HCT116 (cell line): Measurements from ENCODE around the gene SLC6A12. TPM values are rescaled to one million over a fixed set of nuclear protein-coding genes. Genes with fewer than 3 reads are reported as not detected.

Source experiments
- ATAC-seq: fragments of 200-7000 bp; cut with Tn5 transposase; 2 replicates; pipeline ENCODE4 v1.9.1; 2020; ENCODE audit warnings: mild to moderate bottlenecking, moderate library complexity
- Bru-seq: library from RNA; stranded (reverse); fragments of 400-500 nt; gene quantifications from one replicate; lab custom pipeline; 2021; lab: Mats Ljungman, UMichigan
- BruChase-seq, 2 experiments: library from RNA; stranded (reverse); fragments of 400-500 nt; gene quantifications; one replicate each; lab custom pipeline; 2021; lab: Mats Ljungman, UMichigan
- BruUV-seq: library from RNA; stranded (reverse); fragments of 400-500 nt; replicated peaks from 2 replicates; lab custom pipeline; 2021; lab: Mats Ljungman, UMichigan
- CTCF ChIA-PET: fragments of 300-600 bp; sonication (Branson Sonifier 250); formaldehyde crosslinking; loops from one replicate; lab custom pipeline; 2021; ENCODE audit warnings: antibody characterized with exemption; lab: Charles Lee
- POLR2A ChIA-PET: fragments of 300-600, 350-600 bp; sonication (Branson Sonifier 250); formaldehyde crosslinking; loops from one replicate; lab custom pipeline; 2021; ENCODE audit warnings: antibody characterized with exemption; lab: Charles Lee
- RAD21 ChIA-PET, 2 experiments: fragments of 300-600 bp; sonication (Branson Sonifier 250); formaldehyde crosslinking; loops; one replicate each; lab custom pipeline; 2023; ENCODE audit warnings: low total read pairs in 2 of 2; ENCODE audit not compliant: uncharacterized antibody in 2 of 2, unreplicated experiment in 2 of 2, low non-redundant PET in 1 of 2; lab: Charles Lee
- DNase-seq: peaks from one replicate; pipeline ENCODE4 v3.0.0-alpha.2; 2010; ENCODE audit warnings: low read depth, low spot score
- H2AFZ ChIP-seq: fragments of 200-600 bp; shearing (Covaris generic), sonication (generic); 2 replicates; pipeline ENCODE4 v1.6.1; 2017; ENCODE audit warnings: low read depth, mixed run types, mixed read lengths, antibody characterized with exemption, low read length; ENCODE audit not compliant: poor library complexity, severe bottlenecking
- H3K27ac ChIP-seq: 2 replicates; pipeline ENCODE4 v1.5.1; 2012; ENCODE audit warnings: low read depth, low read length
- H3K27me3 ChIP-seq: fragments of 200-600 bp; sonication (generic); 2 replicates; pipeline ENCODE4 v1.6.1; 2016; ENCODE audit warnings: mixed run types, low read length, mixed read lengths; ENCODE audit not compliant: insufficient read depth
- H3K36me3 ChIP-seq, 2 experiments: fragments of 200-500 bp in 1 of 2; fragments of 200-600 bp in 1 of 2; sonication (Bioruptor generic) in 1 of 2; sonication (generic) in 1 of 2; 2 replicates each; pipeline versions ENCODE4 v1.5.1 to v1.6.1; 2014 to 2016; ENCODE audit warnings: low read length in 2 of 2, inconsistent platforms in 1 of 2, mixed read lengths in 1 of 2, mixed run types in 1 of 2; ENCODE audit not compliant: insufficient read depth in 2 of 2, control insufficient read depth in 1 of 2
- H3K4me1 ChIP-seq, 2 experiments: fragments of 200-600 bp in 1 of 2; sonication (generic) in 1 of 2; 2 replicates each; pipeline versions ENCODE4 v1.5.1 to v1.6.1; 2012 to 2017; ENCODE audit warnings: low read length in 2 of 2, inconsistent platforms in 1 of 2, mild to moderate bottlenecking in 1 of 2, mixed read lengths in 1 of 2, mixed run types in 1 of 2, moderate library complexity in 1 of 2; ENCODE audit not compliant: insufficient read depth in 2 of 2, control insufficient read depth in 1 of 2
- H3K4me2 ChIP-seq: fragments of 200-600 bp; sonication (generic); 2 replicates; pipeline ENCODE4 v1.6.1; 2017; ENCODE audit warnings: mixed run types, low read length, mixed read lengths
- H3K4me3 ChIP-seq, 2 experiments: fragments of 200-600 bp in 1 of 2; sonication (generic) in 1 of 2; replicated peaks in 1 of 2; 2 replicates each; pipeline ENCODE4 v1.5.1; 2011 to 2016; ENCODE audit warnings: low read length in 2 of 2, control low read depth in 1 of 2, low read depth in 1 of 2, mild to moderate bottlenecking in 1 of 2, mixed read lengths in 1 of 2, mixed run types in 1 of 2
- H3K79me2 ChIP-seq: fragments of 200-600 bp; sonication (generic); 2 replicates; pipeline ENCODE4 v1.6.1; 2017; ENCODE audit warnings: mild to moderate bottlenecking, mixed run types, low read length, moderate library complexity, mixed read lengths; ENCODE audit not compliant: insufficient read depth
- H3K9ac ChIP-seq: fragments of 200-600 bp; sonication (generic); 2 replicates; pipeline ENCODE4 v1.6.1; 2016; ENCODE audit warnings: low read length, mixed read lengths
- H3K9me2 ChIP-seq: fragments of 200-600 bp; sonication (generic), shearing (Covaris generic); 2 replicates; pipeline ENCODE4 v1.6.1; 2017; ENCODE audit warnings: mixed run types, mild to moderate bottlenecking, moderate library complexity; ENCODE audit not compliant: insufficient read depth
- H3K9me3 ChIP-seq, 2 experiments: fragments of 200-500 bp in 1 of 2; fragments of 200-600 bp in 1 of 2; sonication (Bioruptor generic) in 1 of 2; sonication (generic) in 1 of 2; 2 replicates each; pipeline ENCODE4 v1.6.1; 2014 to 2017; ENCODE audit warnings: low read length in 2 of 2, mixed read lengths in 2 of 2, inconsistent platforms in 1 of 2, low read depth in 1 of 2, mild to moderate bottlenecking in 1 of 2, mixed run types in 1 of 2, moderate library complexity in 1 of 2; ENCODE audit not compliant: control insufficient read depth in 1 of 2, insufficient read depth in 1 of 2
- H4K20me1 ChIP-seq: fragments of 200-600 bp; sonication (generic), shearing (Covaris generic); 2 replicates; pipeline ENCODE4 v1.6.1; 2017; ENCODE audit warnings: mixed run types, mild to moderate bottlenecking, moderate library complexity; ENCODE audit not compliant: insufficient read depth
- CBX3 ChIP-seq: IDR thresholded peaks from 2 replicates; pipeline ENCODE4 v1.6.1; 2012; ENCODE audit warnings: low read depth
- CEBPB ChIP-seq: IDR thresholded peaks from 2 replicates; pipeline ENCODE4 v1.6.1; 2012; ENCODE audit warnings: low read depth
- ELF1 ChIP-seq: IDR thresholded peaks from 2 replicates; pipeline ENCODE4 v1.6.1; 2012; ENCODE audit warnings: low read depth, borderline replicate concordance
- EZH2 ChIP-seq: fragments of 200-600 bp; sonication (generic); IDR thresholded peaks from 2 replicates; pipeline ENCODE4 v1.6.1; 2017; ENCODE audit warnings: antibody characterized with exemption, mixed run types
- EZH2phosphoT487 ChIP-seq: fragments of 200-600 bp; IDR thresholded peaks from 2 replicates; pipeline ENCODE4 v1.6.1; 2018; ENCODE audit warnings: antibody characterized with exemption, borderline replicate concordance
- FOSL1 ChIP-seq: IDR thresholded peaks from 2 replicates; pipeline ENCODE4 v1.6.1; 2012; ENCODE audit warnings: low read depth
- POLR2A ChIP-seq: IDR thresholded peaks from 2 replicates; pipeline ENCODE4 v1.7.0; 2011; ENCODE audit warnings: borderline replicate concordance; ENCODE audit not compliant: insufficient read depth, insufficient read length; ENCODE audit errors: extremely low read depth
- POLR2AphosphoS5 ChIP-seq: IDR thresholded peaks from 2 replicates; pipeline ENCODE4 v1.6.1; 2011; ENCODE audit warnings: mild to moderate bottlenecking, low read depth, low read length, moderate library complexity
- SIN3A ChIP-seq: IDR thresholded peaks from 2 replicates; pipeline ENCODE4 v1.6.1; 2012; ENCODE audit warnings: low read depth
- SP1 ChIP-seq: IDR thresholded peaks from 2 replicates; pipeline ENCODE4 v1.6.1; 2012; ENCODE audit warnings: low read depth
- TCF7L2 ChIP-seq: IDR thresholded peaks from 2 replicates; pipeline ENCODE4 v1.7.0; 2011; ENCODE audit warnings: borderline replicate concordance, inconsistent platforms; ENCODE audit not compliant: insufficient read depth, insufficient read length; ENCODE audit errors: extremely low read depth
- YY1 ChIP-seq: IDR thresholded peaks from 2 replicates; pipeline ENCODE4 v1.6.1; 2011; ENCODE audit warnings: low read length, low read depth, moderate library complexity, mild to moderate bottlenecking; ENCODE audit not compliant: insufficient replicate concordance; ENCODE audit errors: extremely low read depth
- ZFX ChIP-seq: fragments of 450-650 bp; IDR thresholded peaks from 2 replicates; pipeline ENCODE4 v1.6.1; 2017
- ZNF274 ChIP-seq: fragments of 200-500 bp; sonication (Bioruptor generic); IDR thresholded peaks from 2 replicates; pipeline ENCODE4 v1.6.1; 2014; ENCODE audit warnings: mild to moderate bottlenecking, low read depth, low read length, inconsistent platforms
- intact Hi-C: fragments of 100-400 bp; cut with micrococcal nuclease; formaldehyde crosslinking; loops from 2 replicates; pipeline ENCODE4 v1.10.0; 2022
- long read RNA-seq: library from polyadenylated mRNA; unstranded; transcript quantifications from one replicate; pipeline ENCODE4 v2.0.0, GENCODE V29; 2021; ENCODE audit not compliant: unreplicated experiment
- polyA plus RNA-seq: library from polyadenylated mRNA; unstranded; fragments of >200 nt; gene quantifications from 2 replicates; pipeline ENCODE4 v1.2.1, GENCODE V29; 2012; ENCODE audit warnings: missing spikeins
- total RNA-seq: library from RNA; stranded (reverse); gene quantifications from one replicate; pipeline ENCODE4 v1.2.1, GENCODE V29; 2021; ENCODE audit not compliant: unreplicated experiment
- TF ChIP-seq, protein P1 (sequence below): IDR thresholded peaks from 2 replicates; pipeline ENCODE4 v1.6.1; 2011; ENCODE audit warnings: mild to moderate bottlenecking, low read length, moderate library complexity; ENCODE audit not compliant: insufficient replicate concordance; ENCODE audit errors: extremely low read depth
- TF ChIP-seq, protein P2 (sequence below): IDR thresholded peaks from 2 replicates; pipeline ENCODE4 v1.6.1; 2012
- TF ChIP-seq, protein P3 (sequence below): IDR thresholded peaks from 2 replicates; pipeline ENCODE4 v1.6.1; 2012

The SLC6A12 gene
- total RNA-seq: 0.64 TPM
- polyA plus RNA-seq: 0.07 and 0.30 TPM in 2 replicates
- percentile 16 among the genes with signal in this experiment for Bru-seq, nascent RNA
- BruChase-seq, experiment 1, labeled RNA remaining after a 6-hour chase: percentile 50 among the genes with signal in this experiment
- percentile 26 among the genes with signal in this experiment for BruChase-seq, experiment 2, labeled RNA remaining after a 2-hour chase
- long read RNA-seq: 0 reads

GRCh38 chr12:214003-214741 is at the start of gene SLC6A12:
Gene SLC6A12, minus strand, starts transcription at chr12:214157. Its CDS starts 4,171 bp downstream, at chr12:209986.
- no peak for TF ChIP-seq POLR2AphosphoS5
- TF ChIP-seq ZFX: no peak
- Histone ChIP-seq H3K27me3 (no peaks in the 10 kb centered on the region), H3K4me1 (no peaks in the 10 kb centered on the region), H3K79me2 (no peaks in the 10 kb centered on the region), H3K9me2 (no peaks in the 10 kb centered on the region), H4K20me1 (no peaks in the 10 kb centered on the region), H3K9me3 (no peaks in the 10 kb centered on the region), H3K36me3 (no peaks in the 10 kb centered on the region), H3K9ac (no peak within 1 kb of the TSS), H3K4me3 (no peak within 1 kb of the TSS), H2AFZ (no peak within 1 kb of the TSS), H3K4me2 (no peak within 1 kb of the TSS), H3K27ac (no peak within 1 kb of the TSS; the same call in 1 of the 2 replicates)
- ChIA-PET POLR2A (no interaction called here), CTCF (no interaction called here), RAD21 (no interaction called here)
- DNase-seq (no peak), ATAC-seq (no peak)
- intact Hi-C loops: loop anchor here (2.0 kb wide), 1 partner anchor 51 kb away; no protein-coding TSS in a partner anchor
- no TSS peak for BruUV-seq

DNA sequence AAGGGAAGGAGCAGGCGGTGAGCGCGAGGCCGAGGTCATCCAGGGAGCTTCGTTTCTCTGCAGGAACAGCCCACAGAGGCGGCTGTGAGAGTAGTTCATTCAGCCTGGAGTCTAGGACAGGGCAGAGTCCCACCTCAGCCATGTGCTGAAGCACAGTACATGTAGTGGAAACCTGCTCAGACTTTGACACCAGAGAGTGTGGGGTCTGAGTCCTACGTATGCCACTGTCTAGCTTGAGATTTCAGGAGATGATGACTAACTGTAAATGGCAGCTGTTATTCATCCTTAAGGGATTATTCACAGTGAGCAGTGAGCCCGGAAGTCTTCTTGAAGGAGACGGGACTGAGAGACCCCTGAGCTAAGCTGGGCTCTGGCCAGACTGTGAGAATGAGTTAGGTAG is 49.6 kb upstream of the SLC6A12 start:
- H3K79me2 ChIP-seq: no peaks in the 10 kb centered on the region
- no peak overlapping the region for H3K9ac ChIP-seq
- H3K4me3 ChIP-seq: no peak overlapping the region
- ChIA-PET CTCF (no interaction called here), RAD21 (no interaction called here), POLR2A (no interaction called here)
- BruUV-seq: no TSS peak
- no peaks in the 10 kb centered on the region for H3K9me2 ChIP-seq
- DNase-seq (no peak), ATAC-seq (no peak)
- no peak overlapping the region for H3K27ac ChIP-seq
- H4K20me1 ChIP-seq: no peaks in the 10 kb centered on the region
- no peaks in the 10 kb centered on the region for H3K36me3 ChIP-seq
- no peaks in the 10 kb centered on the region for H3K9me3 ChIP-seq
- H3K4me2 ChIP-seq: no peak overlapping the region
- H3K4me1 ChIP-seq: no peaks in the 10 kb centered on the region
- intact Hi-C loops: no loop called here
- H2AFZ ChIP-seq: no peak overlapping the region
- peaks cover 4% of the 10 kb centered on the region; the same call in 1 of the 2 replicates for H3K27me3 ChIP-seq
- TF ChIP-seq, protein P1, sequence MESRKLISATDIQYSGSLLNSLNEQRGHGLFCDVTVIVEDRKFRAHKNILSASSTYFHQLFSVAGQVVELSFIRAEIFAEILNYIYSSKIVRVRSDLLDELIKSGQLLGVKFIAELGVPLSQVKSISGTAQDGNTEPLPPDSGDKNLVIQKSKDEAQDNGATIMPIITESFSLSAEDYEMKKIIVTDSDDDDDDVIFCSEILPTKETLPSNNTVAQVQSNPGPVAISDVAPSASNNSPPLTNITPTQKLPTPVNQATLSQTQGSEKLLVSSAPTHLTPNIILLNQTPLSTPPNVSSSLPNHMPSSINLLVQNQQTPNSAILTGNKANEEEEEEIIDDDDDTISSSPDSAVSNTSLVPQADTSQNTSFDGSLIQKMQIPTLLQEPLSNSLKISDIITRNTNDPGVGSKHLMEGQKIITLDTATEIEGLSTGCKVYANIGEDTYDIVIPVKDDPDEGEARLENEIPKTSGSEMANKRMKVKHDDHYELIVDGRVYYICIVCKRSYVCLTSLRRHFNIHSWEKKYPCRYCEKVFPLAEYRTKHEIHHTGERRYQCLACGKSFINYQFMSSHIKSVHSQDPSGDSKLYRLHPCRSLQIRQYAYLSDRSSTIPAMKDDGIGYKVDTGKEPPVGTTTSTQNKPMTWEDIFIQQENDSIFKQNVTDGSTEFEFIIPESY: no peak
- TF ChIP-seq, protein P2, sequence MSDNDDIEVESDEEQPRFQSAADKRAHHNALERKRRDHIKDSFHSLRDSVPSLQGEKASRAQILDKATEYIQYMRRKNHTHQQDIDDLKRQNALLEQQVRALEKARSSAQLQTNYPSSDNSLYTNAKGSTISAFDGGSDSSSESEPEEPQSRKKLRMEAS: no peak
- TF ChIP-seq CBX3 (no peak), FOSL1 (no peak), SP1 (no peak), TCF7L2 (no peak), ELF1 (no peak), POLR2AphosphoS5 (no peak), POLR2A (no peak), SIN3A (no peak), EZH2phosphoT487 (no peak), YY1 (no peak), ZNF274 (no peak), EZH2 (no peak), CEBPB (no peak)
- TF ChIP-seq, protein P3, sequence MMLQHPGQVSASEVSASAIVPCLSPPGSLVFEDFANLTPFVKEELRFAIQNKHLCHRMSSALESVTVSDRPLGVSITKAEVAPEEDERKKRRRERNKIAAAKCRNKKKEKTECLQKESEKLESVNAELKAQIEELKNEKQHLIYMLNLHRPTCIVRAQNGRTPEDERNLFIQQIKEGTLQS: no peak
